ENCODE results near the gene DLX2. TPM values are rescaled to one million over a fixed set of nuclear protein-coding genes. Genes with fewer than 3 reads are reported as not detected.
"Not testable (repeated sequence)": the region's sequence is repeated elsewhere in the genome, so short reads cannot be mapped to it uniquely, and the experiment has no call there.

Gene DLX2
- total RNA-seq, 2 donors from 2014 or later = not detected

DNA sequence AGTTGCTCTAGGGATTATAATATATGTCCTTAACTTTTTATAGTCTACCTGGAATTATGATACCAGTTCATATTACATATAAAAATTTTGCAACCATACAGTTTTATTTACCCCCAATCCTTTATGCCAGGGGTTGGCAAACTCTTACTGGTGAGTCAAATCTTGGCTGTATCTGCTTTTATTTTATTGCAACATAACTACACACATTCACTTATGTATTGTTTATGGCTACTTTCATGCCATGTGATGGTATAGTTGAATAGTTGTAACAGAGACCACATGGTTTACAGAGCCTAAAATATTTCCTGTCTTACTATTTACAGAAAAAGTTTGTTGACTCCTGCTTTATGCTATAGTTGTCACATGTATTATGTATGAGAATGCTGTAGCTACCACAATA lies 25.8 kb upstream of the DLX2 start:
- Histone ChIP-seq H3K4me3 (no peak overlapping the region), H3K27me3 (no peaks in the 10 kb centered on the region), H3K4me1 (no peaks in the 10 kb centered on the region), H3K9me3 (no peaks in the 10 kb centered on the region), H3K27ac (no peak overlapping the region), H3K36me3 (replicated peaks in 1 of 2; ENCODE audit: insufficient read depth in 1 of 2, low read depth in 2 of 2) (no peaks in the 10 kb centered on the region)
- no peak for TF ChIP-seq POLR2A (IDR thresholded peaks at IDR 0.05)
- TF ChIP-seq CTCF (IDR thresholded peaks at IDR 0.05) = no peak
- intact Hi-C loops (cut with DNase I) = no loop called here
- ATAC-seq (no peak), DNase-seq (no peak)

DNA sequence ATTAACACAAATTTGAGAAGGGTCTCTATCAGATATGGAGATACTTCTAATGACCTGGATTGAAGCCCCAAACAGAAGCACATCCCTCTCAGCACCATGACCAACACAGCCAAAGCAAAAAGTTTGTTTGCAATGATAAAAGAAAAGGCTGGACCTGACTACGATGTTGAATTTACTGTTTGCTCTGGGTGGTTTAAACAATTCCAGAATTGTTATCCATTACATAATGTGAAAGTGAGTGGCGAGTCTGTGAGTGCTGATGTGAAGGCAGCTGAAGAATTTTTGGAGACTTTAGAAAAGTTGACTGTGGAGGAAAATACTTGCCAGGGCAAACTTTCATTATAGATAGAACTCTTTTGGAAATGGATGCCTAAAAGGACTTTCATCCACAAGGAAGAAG lies 17.4 kb upstream of the DLX2 start:
- H3K27ac ChIP-seq = no peak overlapping the region
- 24 to 30% methylated on average over 2 of the region's 2 CpGs for WGBS, 2 donors
- H3K9me3 ChIP-seq = no peaks in the 10 kb centered on the region
- TF ChIP-seq CTCF (IDR thresholded peaks at IDR 0.05) (no peak), POLR2A (IDR thresholded peaks at IDR 0.05) (no peak)
- DNase-seq = no peak
- ATAC-seq = no peak
- H3K36me3 ChIP-seq (replicated peaks in 1 of 2; ENCODE audit: insufficient read depth in 1 of 2, low read depth in 2 of 2) = no peaks in the 10 kb centered on the region
- no peaks in the 10 kb centered on the region for H3K4me1 ChIP-seq
- H3K27me3 ChIP-seq = no peaks in the 10 kb centered on the region
- H3K4me3 ChIP-seq = no peak overlapping the region
- intact Hi-C loops (cut with DNase I) = no loop called here

- no peaks in the 10 kb centered on the region for H3K36me3 ChIP-seq (replicated peaks in 1 of 2; ENCODE audit: insufficient read depth in 1 of 2, low read depth in 2 of 2)
- H3K9me3 ChIP-seq = no peaks in the 10 kb centered on the region
- H3K27ac ChIP-seq = no peak overlapping the region
- no peaks in the 10 kb centered on the region for H3K4me1 ChIP-seq
- no peak for DNase-seq
- TF ChIP-seq CTCF (IDR thresholded peaks at IDR 0.05) (no peak), POLR2A (IDR thresholded peaks at IDR 0.05) (no peak)
- intact Hi-C loops (cut with DNase I) = no loop called here
- no peak for ATAC-seq
- no peaks in the 10 kb centered on the region for H3K27me3 ChIP-seq
- H3K4me3 ChIP-seq = no peak overlapping the region
Measured at GRCh38 chr2:172119089-172119488, 16.4 kb upstream of the DLX2 start.

GRCh38 chr2:172116107-172116506 lies 13.4 kb upstream of the DLX2 start:
- H3K4me1 ChIP-seq = no peaks in the 10 kb centered on the region
- WGBS, 2 donors = 79 to 80% methylated on average over 5 of the region's 5 CpGs
- ATAC-seq = no peak
- TF ChIP-seq POLR2A (IDR thresholded peaks at IDR 0.05) (no peak), CTCF (IDR thresholded peaks at IDR 0.05) (no peak)
- intact Hi-C loops (cut with DNase I) = no loop called here
- H3K9me3 ChIP-seq = no peaks in the 10 kb centered on the region
- H3K36me3 ChIP-seq (replicated peaks in 1 of 2; ENCODE audit: insufficient read depth in 1 of 2, low read depth in 2 of 2) = no peaks in the 10 kb centered on the region
- no peak for DNase-seq
- H3K27ac ChIP-seq = no peak overlapping the region
- H3K4me3 ChIP-seq = no peak overlapping the region
- H3K27me3 ChIP-seq = no peaks in the 10 kb centered on the region

DNA sequence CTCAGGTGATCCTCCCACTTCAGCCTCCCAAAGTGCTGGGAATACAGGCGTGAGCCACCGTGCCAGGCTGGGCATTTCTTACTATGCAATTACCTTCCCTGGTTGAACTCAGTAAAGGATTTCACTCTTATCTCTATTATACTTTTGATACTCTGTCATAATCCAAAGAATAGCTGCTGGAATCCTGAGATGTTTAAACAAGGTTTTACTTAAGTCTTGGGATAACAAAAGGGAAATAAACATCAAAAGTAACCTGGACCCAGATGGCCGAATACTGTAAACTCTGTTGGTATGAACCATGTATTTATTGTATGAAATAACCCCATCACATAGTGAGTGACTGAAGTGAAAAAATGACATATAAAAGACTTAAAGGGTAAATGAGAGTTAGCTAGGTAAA lies 11.9 kb upstream of the DLX2 start:
- Histone ChIP-seq H3K4me3 (no peak overlapping the region), H3K36me3 (replicated peaks in 1 of 2; ENCODE audit: insufficient read depth in 1 of 2, low read depth in 2 of 2) (no peaks in the 10 kb centered on the region), H3K9me3 (no peaks in the 10 kb centered on the region), H3K4me1 (no peaks in the 10 kb centered on the region), H3K27me3 (no peaks in the 10 kb centered on the region), H3K27ac (no peak overlapping the region)
- no peak for TF ChIP-seq CTCF (IDR thresholded peaks at IDR 0.05)
- TF ChIP-seq POLR2A (IDR thresholded peaks at IDR 0.05) = no peak
- 69 to 85% methylated on average over 3 of the region's 3 CpGs for WGBS, 2 donors
- intact Hi-C loops (cut with DNase I) = no loop called here
- no peak for ATAC-seq
- DNase-seq = no peak

DNA sequence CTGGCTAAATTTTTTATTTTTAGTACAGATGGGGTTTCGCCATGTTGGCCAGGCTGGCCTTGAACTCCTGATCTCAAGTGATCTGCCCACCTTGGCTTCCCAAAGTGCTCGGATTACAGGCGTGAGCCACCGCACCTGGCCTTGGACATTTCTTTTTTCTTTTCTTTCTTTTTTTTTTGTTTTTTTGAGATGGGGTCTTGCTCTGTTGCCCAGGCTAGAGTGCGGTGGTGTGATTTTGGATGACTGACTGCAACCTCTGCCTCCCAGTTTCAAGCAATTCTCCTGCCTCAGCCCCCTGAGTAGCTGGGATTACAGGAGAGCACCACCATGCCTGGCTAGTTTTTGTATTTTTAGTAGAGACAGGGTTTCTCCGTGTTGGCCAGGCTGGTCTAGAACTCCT lies 11.5 kb upstream of the DLX2 start:
- H3K27me3 ChIP-seq; intact Hi-C loops (cut with DNase I); DNase-seq; H3K9me3 ChIP-seq; H3K4me3 ChIP-seq; ATAC-seq; H3K27ac ChIP-seq; H3K36me3 ChIP-seq (replicated peaks in 1 of 2; ENCODE audit: insufficient read depth in 1 of 2, low read depth in 2 of 2); H3K4me1 ChIP-seq: not testable (repeated sequence)
- 81 to 83% methylated on average over 6 of the region's 6 CpGs for WGBS, 2 donors
